Stimulated activated CD8-positive, alpha-beta memory T cell treated with anti-CD3 and anti-CD28 coated beads, Interleukin-4, amount 100 ng/mL, for 48 hours (primary cell): ENCODE measurements around the gene ZNF507.
"Not testable (repeated sequence)": the region's sequence is repeated elsewhere in the genome, so short reads cannot be mapped to it uniquely, and the experiment has no call there.

ENCODE experiments used
- DNase-seq: peaks from one replicate; pipeline ENCODE4 v3.0.0-alpha.2; 2020

Gene ZNF507

DNA sequence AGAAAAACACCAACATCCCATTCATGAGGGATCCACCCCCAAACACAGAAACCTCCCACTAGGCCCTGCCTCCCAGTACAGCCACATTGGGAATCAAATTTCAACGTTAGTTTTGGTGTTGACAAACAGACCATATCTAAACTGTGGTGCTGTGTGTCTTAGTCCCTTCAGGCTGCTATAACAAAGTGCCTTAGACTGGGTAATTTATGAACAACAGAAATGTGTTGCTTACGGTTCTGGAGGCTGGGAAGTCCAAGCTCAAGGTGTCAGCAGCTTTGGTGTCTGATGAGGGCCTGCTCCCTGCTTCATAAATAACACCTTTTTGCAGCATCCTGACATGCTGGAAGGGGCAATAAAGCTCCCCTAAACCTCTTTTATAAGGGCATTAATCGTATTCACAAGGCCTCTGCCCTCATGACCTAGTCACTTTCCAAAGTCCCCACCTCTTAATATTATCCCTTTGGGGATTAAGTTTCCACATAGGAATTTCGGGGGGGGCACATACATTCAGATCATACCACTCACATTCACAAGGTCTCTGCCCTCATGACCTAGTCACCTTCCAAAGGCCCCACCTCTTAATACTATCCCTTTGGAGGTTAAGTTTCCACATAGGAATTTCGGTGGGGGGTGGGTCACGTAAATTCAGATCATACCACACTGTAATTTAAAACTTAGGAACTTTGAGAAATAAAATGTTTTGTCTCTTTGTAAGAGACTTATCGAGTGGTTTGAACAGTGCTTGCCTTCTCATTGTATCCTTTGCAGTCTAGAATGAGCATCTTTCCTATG lies 27.5 kb downstream of the ZNF507 start:
- DNase-seq: no peak

DNA sequence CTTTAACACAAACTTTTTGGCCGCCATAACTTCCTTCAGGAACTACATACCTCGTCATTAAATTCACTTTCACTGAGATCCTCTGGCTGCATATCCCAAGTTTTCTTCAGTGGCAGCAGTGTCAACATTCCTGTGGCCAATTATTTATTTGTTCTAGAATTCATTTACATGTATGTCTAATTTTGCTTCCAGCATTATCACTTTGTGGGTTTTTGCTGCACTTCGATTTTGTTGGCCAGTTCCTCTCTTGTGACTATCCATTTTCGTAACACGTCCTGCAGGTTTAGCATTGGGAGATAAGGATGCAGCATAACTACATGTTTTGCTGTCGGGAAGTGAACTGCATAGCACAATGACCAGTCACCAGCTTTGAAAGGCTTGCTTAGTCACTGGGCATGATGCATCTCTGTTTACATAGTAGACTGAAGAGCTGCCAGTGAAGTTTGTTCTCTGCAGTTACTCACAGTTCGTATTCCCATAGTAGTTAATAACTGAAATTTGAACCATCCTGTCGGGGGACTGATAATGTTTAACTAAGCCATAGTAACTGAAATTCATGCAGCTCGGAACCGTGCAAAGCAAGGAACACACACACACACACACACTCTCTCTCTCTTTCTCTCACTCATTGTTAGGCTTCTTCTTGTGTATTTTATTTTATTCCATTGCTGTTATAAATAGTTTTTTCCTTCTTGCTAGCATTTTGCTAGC lies 28.3 kb downstream of the ZNF507 start:
- DNase-seq: no peak

DNA sequence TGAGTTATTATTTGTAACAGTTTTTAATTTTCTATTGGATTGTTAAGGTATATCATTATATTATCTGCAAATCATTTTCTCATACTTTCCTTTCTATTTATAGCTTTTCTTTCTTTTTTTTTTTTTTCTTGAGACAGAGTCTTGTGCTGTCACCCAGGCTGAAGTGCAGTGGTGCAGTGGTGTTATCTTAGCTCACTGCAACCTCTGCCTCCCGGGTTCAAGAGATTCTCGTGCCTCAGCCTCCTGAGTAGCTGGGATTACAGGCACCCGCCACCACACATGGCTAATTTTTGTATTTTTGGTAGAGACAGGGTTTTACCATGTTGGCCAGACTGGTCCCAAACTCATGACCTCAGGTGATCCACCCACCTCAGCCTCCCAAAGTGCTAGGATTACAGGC lies 29.0 kb downstream of the ZNF507 start:
- not testable (repeated sequence) for DNase-seq

DNA sequence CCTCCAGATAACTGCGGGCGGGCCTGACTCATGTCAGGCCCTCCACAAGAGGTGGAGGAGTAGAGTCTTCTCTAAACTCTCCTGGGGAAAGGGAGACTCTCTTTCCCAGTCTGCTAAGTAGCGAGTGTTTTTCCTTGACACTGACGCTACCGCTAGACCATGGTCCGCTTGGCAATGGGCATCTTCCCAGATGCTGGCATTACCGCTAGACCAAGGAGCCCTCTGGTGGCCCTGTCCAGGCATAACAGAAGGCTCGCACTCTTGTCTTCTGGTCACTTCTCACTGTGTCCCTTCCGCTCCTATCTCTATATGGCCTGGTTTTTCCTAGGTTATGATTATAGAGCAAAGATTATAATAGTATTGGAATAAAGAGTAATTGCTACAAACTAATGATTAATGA lies 31.7 kb downstream of the ZNF507 start:
- DNase-seq: not testable (repeated sequence)

DNA sequence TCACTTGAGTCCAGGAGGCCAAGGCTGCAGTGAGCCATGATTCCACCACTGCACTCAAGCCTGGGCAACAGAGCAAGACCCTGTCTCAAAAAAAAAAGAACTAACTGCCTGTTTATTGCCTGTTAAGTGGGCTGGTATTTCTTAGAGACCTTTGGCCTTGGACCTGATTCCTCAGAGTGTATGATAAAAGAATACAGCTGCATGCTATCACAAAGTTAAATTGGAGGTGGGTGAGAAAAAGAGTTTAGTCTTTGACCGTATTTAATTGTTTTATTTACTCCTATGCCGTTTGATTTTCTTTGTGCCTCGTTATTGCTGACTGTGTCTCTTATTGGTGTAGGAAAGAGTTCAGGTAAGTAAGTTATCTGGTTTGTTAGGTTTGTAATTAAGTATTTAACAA lies 34.9 kb downstream of the ZNF507 start:
- DNase-seq: no peak

DNA sequence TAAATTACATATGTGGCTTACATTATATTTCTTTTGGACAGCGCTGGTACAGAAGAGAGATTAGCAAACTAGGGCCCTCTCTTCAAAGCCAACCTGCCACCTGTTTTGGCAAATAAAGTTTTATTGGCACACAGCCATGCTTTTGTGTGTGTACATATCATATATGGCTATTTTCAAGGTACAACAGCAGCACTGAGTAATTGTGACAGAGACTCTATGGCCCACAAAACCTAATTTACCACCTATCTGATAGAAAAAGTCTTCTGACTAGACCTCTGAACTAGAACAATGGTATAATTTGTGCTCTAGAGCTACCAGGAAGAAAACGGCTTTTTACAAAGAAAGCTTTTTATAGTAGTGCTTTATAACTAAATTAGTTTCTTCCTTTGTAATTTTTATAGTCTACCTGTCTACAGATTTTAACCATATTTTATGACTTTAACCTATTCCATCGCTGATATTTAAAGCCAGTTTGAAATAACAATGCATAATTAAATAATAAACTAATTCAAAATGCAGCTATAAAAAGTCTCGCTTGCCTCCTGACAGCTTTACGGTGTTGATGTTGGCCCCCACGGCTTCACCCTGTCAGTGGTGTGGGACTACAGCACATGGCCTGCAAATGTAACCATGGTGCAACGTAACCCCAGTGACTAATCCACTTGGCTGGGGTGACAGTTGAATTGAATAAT lies 42.4 kb downstream of the ZNF507 start:
- DNase-seq: no peak

DNA sequence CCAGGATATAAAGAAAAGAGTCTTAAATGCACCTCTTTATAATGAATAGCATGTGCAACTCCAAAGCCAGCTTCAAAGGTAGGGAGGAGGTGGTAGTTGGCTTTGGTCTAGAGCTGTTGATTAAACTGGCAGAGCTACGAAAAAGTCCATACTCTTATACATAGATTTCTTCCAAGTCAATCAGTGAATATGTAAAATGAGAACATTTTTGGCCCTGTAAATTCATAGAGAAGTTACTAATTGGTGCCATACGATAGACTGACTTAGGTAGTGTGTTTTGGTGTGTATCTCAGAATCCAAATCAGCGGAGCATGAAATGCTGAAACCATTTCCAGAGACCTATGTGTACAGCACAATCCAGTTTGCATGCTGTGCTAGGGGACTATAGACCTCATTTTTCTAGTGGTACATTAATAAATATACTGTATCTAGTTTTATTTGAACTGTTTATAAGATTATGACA lies 43.0 kb downstream of the ZNF507 start:
- DNase-seq: no peak

GRCh38 chr19:32392901-32393300 lies 47.5 kb downstream of the ZNF507 start:
- no peak for DNase-seq

DNA sequence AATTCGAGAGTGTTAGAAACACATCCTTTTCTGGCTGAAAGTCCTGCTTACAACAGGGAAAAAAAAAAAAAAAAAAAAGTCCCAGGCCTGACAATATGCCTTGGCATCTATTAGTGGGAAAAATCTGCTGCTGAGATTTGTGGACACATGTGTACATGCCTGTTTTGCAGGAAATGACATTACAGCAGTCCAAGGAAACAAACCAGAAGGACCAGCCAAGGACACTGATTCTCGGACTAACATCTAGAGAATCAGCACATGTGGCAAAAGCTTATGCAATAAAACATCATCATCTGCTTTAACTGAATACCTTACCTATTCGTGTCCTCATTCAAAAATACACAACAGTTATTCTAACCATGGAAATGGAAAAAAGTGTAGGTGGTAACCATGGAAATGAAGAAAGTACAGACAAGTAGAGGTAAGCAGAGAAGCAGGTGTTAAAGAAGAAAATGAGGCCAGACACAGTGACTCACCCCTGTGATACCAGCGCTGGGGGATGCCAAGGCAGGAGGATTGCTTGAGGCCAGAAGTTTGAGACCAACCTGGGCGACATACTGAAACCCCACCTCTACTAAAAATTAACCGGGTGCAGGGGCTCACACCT lies 50.7 kb downstream of the ZNF507 start:
- no peak for DNase-seq

DNA sequence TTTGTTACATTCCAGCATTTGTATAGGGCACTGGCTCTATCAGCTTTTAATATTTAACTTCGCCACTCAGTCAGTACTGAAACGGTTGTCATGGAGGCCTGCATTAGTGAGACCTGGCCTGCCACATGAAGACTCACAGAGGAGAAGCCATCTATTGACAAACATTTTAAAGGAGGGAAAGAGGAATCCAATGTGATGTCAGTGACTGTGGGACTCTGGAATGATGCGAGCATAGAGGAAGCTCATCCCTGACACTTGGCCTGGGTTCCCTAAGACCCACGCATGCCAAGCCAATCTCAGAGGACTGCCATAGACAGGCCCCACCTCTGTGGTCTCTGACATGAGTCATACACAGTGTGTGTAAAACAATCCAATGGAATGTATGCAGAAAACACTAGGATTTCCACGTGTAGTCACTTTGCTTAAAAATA lies 52.3 kb downstream of the ZNF507 start:
- no peak for DNase-seq

DNA sequence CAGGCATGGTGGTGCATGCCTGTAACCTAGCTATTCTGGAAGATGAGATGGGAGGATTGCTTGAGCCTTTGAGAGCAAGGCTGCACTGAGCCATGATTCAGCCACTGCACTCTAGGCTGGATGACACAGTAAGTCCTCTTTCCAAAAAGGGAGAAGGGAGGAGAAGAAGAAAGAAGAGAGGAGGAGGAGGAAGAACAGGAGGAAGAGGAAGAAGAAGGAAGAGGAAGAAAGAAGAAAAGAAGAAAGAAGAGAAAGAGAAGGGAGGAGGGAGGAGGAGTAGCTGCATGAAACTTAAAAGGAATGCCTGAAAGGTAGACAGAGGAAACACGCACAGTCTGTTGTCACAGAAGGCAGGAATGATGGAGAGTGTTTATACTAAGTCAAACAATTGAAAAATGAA lies 56.6 kb downstream of the ZNF507 start:
- DNase-seq: no peak

DNA sequence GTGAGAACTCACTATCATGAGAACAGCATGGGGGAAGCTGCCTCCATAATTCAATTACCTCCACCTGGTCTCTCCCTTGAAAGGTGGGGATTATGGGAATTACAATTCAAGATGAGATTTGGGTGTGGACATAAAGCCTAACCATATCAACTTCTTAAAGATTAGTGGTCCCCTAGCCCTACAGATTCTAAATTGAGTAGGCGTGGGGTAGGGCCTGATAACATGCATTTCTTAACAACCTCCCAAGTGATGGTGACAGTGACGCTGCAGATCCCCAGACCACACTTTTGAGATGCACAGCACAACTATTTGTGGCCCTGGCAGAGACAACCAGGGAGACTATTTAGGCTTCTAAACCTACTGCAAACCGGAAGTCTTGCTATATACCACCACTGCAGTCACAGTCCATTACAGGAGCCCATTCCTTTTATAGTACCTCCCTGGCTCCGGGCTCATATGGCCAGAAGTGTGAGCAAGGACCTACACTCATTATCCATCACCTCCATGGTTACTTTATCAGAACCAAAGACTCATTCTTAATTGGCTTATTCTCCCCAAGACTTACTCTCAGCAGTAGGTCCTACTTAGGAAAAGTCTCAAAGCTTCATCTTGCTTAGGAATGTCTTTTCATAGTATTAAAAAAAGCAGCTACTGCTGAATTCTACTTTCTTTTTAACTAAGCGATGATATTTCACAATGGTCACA lies 58.0 kb downstream of the ZNF507 start:
- DNase-seq: no peak

DNA sequence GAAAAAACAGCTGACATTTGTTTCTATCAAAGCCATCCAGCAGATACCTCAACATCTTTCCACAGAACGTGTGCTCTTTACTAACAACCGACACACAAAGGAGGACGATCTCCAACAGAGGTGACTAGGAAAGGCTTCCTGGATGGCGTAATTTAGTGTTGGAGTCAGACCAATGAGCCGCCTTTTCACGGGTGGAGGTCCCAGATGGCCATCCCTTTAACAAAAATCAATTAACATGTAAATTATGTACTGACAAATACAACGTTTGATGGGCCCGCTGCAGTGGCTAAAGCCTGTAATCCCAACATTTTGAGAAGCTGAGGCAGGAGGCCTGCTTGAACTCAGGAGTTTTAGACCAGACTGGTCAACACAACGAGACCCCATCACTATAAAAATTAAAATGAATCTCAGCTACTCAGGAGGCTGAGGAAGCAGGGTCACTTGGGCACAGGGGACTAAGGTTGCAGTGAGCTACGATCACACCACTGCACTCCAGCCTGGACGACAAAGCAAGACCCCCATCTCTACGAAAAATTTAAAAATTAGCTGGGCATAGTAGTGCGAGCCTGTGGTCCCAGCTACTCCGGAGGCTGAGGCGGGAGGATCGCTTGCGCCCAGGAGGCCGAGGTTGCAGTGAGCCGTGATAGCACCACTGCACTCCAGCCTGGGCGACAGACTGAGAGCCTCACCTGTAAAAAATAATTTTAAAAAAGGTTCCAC lies 59.0 kb downstream of the ZNF507 start:
- DNase-seq: no peak

GRCh38 chr19:32404933-32405430 lies 59.6 kb downstream of the ZNF507 start:
- DNase-seq: peak; percentile 48

GRCh38 chr19:32405431-32406160 lies 60.2 kb downstream of the ZNF507 start, which contains the start of gene DPY19L3:
Gene DPY19L3 (plus strand): TSS chr19:32405770. CDS start chr19:32408254, 2,484 bp downstream.
- peak; percentile 95 for DNase-seq

DNA sequence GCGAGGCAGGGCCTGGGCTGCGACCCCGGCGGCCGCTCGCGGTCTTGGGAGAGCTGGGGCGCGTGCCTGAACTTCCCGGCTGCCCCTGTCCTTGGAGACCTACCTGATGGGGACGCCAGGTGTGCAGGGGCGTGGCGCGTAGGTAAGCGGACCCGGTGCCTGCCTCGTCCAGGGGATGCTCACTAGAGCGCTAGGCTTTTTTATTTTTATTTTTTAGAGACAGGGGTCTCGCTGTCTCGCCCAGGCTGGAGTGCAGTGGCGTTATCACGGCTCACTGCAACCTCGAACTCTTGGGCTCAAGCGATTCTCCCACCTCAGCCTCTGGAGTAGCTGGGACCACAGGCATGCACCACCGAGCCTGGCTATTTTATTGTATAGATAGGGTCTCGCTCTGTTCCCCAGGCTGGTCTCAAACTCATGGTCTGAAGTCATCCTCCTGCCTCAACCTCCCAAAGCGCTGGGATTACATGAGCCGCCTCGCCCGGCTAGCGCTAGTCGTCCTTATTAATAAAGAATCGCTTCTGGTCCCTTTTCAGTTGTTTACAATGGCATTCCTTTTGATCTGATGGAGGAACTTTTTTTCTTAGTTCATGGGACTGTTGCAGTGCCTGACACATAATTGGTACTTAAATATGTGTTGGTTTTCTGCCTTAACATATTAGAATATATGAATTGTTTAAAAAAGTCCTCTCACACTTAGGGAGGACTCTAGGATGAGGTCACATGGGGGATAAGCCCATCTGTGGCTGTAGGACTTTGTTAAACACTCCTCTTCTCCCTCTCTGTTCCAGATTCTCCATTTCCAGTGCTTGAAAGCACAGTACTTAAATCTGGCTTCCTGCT lies 61.0 kb downstream of the ZNF507 start:
- DNase-seq: no peak

DNA sequence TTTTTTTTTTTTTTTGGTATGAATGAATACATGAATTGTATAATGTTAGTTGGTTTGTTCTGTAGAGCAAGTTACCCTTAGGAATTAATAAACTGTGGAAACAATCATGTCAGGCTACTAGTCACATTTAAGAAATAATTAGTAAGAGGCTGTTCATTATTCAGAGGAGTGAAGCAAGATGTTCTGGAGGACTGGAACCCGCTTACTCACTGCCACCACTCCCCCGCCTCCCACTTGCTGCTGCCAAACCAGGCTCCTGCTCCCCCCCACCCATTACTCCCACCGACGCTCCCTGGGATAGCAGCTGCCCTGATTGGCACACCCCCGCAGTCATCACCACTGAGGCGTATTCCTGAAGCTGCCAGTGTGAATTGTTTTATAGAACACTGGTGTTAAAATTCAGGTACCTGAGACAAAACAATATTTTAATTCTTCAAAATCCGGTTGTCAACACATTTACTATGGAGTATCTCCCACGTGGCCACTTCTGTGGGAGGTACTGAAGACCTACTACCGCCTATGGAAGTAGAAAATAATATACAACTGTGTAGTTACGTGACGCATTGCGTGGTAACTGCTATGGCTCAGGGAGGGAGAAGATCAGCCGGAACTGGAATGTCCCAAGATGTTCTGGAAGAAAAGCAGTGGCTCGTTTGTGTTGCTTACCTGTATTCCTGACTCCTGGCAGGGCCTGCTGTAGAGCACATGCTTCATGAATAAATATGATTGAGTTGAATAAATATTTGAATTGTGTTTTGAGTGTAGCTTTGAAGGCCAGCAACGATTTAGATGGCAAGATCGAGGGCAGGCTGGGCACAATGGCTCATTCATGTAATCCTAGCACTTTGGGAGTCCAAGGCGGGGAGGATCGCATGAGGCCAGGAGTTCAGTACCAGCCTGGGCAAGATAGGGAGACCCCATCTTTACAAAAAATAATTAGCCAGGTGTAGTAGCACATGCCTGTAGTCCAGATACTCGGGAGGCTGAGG lies 61.9 kb downstream of the ZNF507 start:
- no peak for DNase-seq

GRCh38 chr19:32415246-32415645 lies 69.8 kb downstream of the ZNF507 start:
- DNase-seq: no peak

GRCh38 chr19:32415669-32416068 lies 70.3 kb downstream of the ZNF507 start:
- no peak for DNase-seq
